LNCaP clone FGC (cell line): ENCODE measurements around the gene SCAMP2.

Experiments used
- DNase-seq: peaks from one replicate; pipeline ENCODE4 v3.0.0-alpha.2; 2011; ENCODE audit warnings: low read depth
- H3K4me3 ChIP-seq: 2 replicates; pipeline ENCODE4 v1.5.1; 2011; ENCODE audit warnings: mild to moderate bottlenecking, low read depth, low read length, control low read depth
- CTCF ChIP-seq: IDR thresholded peaks from 2 replicates; pipeline ENCODE4 v1.5.1; 2012; ENCODE audit warnings: mild to moderate bottlenecking; ENCODE audit not compliant: control insufficient read depth, insufficient read depth; ENCODE audit errors: extremely low read depth

SCAMP2 gene

DNA sequence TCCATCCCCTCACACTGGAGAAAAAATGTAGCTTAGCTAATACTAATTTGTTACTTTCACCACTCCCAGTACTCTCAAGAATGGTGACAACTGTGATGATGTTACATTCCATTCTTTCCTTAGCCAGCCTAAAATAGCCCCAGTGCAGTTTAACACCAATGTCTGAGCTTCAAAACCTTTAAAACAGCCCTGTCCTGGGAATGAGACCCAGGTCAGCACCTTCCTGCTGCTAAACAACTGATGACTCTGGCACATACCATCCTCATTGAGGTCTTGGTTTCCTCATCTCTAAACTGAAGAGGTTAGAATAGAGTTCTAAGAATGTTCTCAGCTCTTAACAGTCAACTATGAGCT is 3.8 kb downstream of the SCAMP2 start:
- no peak overlapping the region for H3K4me3 ChIP-seq
- TF ChIP-seq CTCF, result no peak
- DNase-seq, result no peak

- no peak overlapping the region for H3K4me3 ChIP-seq
- TF ChIP-seq CTCF, result no peak
- no peak for DNase-seq
Observed at GRCh38 chr15:74868059-74868458, 5.1 kb downstream of the SCAMP2 start.

GRCh38 chr15:74867466-74868038 is 5.6 kb downstream of the SCAMP2 start:
- DNase-seq, result no peak
- no peak for TF ChIP-seq CTCF
- no peak overlapping the region for H3K4me3 ChIP-seq

DNA sequence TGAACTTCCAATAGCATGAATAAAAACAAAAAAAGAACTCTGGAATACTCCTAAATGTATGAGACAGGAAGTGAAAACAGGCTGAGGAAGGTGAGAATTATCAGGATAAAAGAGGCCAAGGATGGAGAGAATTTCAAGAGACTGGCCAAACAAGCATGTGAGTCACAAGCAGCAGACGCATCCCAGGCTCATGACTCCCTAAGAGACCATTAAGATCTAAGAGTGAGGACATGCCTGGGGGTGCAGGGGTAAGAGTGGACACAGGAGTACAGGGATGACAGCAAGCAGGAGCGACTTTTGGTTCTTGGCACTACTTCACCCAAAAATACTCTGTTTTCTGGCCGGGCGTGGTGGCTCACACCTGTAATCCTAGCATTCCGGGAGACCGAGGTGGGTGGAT is 7.1 kb downstream of the SCAMP2 start:
- DNase-seq, result no peak

DNA sequence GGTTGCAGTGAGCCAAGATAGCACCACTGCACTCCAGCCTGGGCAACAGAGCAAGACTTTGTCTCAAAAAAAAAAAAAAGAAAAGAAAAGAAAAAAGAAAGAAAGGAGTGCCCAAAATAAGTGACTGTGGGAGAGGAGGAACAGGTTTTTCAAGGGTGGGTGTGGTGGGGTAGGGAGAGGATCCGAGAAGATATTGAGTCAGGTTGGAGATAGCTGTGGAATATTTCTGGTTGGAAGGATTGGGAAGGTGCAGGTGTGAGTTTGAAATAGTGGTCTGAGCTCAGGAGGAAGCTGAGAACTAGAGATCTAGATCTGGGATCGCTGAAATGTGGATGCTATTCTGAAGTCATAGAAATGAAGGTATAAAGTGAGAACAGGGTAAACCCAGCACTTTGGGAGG is 7.8 kb downstream of the SCAMP2 start:
- no peak overlapping the region for H3K4me3 ChIP-seq
- TF ChIP-seq CTCF, result no peak
- no peak for DNase-seq

More for the DNA sequence above, 7.1 kb downstream of the SCAMP2 start:
- no peak for TF ChIP-seq CTCF
- H3K4me3 ChIP-seq, result no peak overlapping the region

GRCh38 chr15:74864296-74864695 is 8.9 kb downstream of the SCAMP2 start:
- no peak for TF ChIP-seq CTCF
- H3K4me3 ChIP-seq, result no peak overlapping the region

GRCh38 chr15:74863239-74864056 is 9.7 kb downstream of the SCAMP2 start:
- H3K4me3 ChIP-seq, result no peak overlapping the region
- no peak for DNase-seq
- TF ChIP-seq CTCF, result no peak

More at GRCh38 chr15:74864296-74864695, 8.9 kb downstream of the SCAMP2 start:
- no peak for DNase-seq
